Mucosa of descending colon (tissue), 3 donors: ENCODE data around the gene FBXO45. TPM values are rescaled to one million over a fixed set of nuclear protein-coding genes. Genes with fewer than 3 reads are reported as not detected.

Experiments used
- ATAC-seq: fragments of 200-7000 bp; cut with Tn5 transposase; one replicate; pipeline ENCODE4 v1.9.1; 2020; ENCODE audit warnings: mild to moderate bottlenecking, moderate library complexity
- DNase-seq, 3 donors: peaks; one replicate each; pipeline ENCODE4 v3.0.0-alpha.2; 2020
- H3K36me3 ChIP-seq: fragments of 200-600 bp; one replicate; pipeline ENCODE4 v1.8.0; 2021; ENCODE audit warnings: low read depth, mild to moderate bottlenecking
- H3K4me1 ChIP-seq: fragments of 200-600 bp; one replicate; pipeline ENCODE4 v1.8.0; 2021; ENCODE audit warnings: low read depth, mild to moderate bottlenecking
- H3K4me3 ChIP-seq: fragments of 200-600 bp; one replicate; pipeline ENCODE4 v1.8.0; 2021; ENCODE audit warnings: mild to moderate bottlenecking
- H3K9me3 ChIP-seq: fragments of 200-600 bp; one replicate; pipeline ENCODE4 v1.8.0; 2021; ENCODE audit warnings: mild to moderate bottlenecking
- intact Hi-C, 2 donors: fragments of 100-400 bp; cut with DNase I in 1 of 2; cut with micrococcal nuclease in 1 of 2; formaldehyde crosslinking; loops; one replicate each; pipeline versions ENCODE4 v1.11.0 to v1.11.1; 2022; cut with DNase I, micrococcal nuclease
- total RNA-seq, 3 donors: library from RNA; stranded (reverse); fragmentation: NEBNext Ultra II Directional in 2 of 3; extraction: Animal tissue kit (Norgen Biotek cat#: 25700) in 2 of 3; gene quantifications; one replicate each; pipeline versions ENCODE4 v1.2.1 to v1.2.4, GENCODE V29; 2021 to 2023
- TF ChIP-seq, protein P1 (sequence below): fragments of 200-600 bp; IDR thresholded peaks from one replicate; pipeline ENCODE4 v1.8.0; 2022; ENCODE audit warnings: antibody characterized with exemption, mild to moderate bottlenecking
- donor health status: DM: no; HTN: no; CAD: no; lungs with moderate emphysema.
- donor health status: DM: no; HTN: no; CAD: no.
- donor health status: DM: no; HTN: yes; CAD: no.

Gene FBXO45
- total RNA-seq, 3 donors from 2014 or later, result 7.5 to 12.7 (median 9.9) TPM

DNA sequence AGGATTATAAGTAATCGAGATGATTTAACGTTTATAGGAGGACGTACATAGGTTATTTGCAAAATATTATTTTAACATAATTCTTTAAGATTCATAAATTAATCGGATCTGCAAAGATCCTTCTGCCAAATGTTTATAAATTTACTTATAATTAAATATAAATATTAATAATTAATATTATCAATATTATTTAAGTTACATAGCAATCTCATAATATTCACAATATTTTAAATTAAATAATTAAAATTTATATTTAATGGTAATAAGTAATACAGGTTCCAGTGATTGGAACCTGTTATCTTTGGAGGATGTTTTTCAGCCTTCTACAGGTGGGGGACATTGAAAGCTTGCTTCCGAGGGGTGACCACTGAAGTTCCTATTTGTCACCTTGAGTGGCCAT, 16.2 kb upstream of the FBXO45 start:
- Histone ChIP-seq H3K36me3 (no peaks in the 10 kb centered on the region), H3K4me3 (no peak overlapping the region), H3K4me1 (no peaks in the 10 kb centered on the region), H3K9me3 (peaks cover 16% of the 10 kb centered on the region)
- TF ChIP-seq, protein P1, sequence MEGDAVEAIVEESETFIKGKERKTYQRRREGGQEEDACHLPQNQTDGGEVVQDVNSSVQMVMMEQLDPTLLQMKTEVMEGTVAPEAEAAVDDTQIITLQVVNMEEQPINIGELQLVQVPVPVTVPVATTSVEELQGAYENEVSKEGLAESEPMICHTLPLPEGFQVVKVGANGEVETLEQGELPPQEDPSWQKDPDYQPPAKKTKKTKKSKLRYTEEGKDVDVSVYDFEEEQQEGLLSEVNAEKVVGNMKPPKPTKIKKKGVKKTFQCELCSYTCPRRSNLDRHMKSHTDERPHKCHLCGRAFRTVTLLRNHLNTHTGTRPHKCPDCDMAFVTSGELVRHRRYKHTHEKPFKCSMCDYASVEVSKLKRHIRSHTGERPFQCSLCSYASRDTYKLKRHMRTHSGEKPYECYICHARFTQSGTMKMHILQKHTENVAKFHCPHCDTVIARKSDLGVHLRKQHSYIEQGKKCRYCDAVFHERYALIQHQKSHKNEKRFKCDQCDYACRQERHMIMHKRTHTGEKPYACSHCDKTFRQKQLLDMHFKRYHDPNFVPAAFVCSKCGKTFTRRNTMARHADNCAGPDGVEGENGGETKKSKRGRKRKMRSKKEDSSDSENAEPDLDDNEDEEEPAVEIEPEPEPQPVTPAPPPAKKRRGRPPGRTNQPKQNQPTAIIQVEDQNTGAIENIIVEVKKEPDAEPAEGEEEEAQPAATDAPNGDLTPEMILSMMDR, result no peak
- DNase-seq, result no peak
- ATAC-seq, result no peak
- intact Hi-C loops, result no loop called here

DNA sequence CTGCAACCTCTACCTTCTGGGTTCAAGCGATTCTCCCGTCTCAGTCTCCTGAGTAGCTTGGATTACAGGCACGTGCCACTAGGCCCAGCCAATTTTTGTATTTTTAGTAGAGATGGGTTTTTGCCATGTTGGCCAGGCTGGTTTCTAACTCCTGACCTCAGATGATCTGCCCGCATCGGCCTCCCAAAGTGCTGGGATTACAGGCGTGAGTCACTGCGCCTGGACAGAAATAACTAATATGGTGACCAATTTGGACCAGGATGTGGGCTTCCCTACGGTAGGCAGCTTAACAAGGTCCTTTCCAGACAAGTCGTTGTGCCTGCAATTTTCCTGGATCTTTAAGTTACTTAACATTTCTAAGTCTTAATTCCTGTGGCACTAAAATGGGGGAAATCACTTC, 14.9 kb upstream of the FBXO45 start:
- Histone ChIP-seq H3K4me3 (no peak overlapping the region), H3K36me3 (no peaks in the 10 kb centered on the region), H3K4me1 (no peaks in the 10 kb centered on the region), H3K9me3 (peaks cover 16% of the 10 kb centered on the region)
- intact Hi-C loops, result no loop called here
- ATAC-seq, result no peak
- TF ChIP-seq, protein P1, result no peak
- no peak for DNase-seq

DNA sequence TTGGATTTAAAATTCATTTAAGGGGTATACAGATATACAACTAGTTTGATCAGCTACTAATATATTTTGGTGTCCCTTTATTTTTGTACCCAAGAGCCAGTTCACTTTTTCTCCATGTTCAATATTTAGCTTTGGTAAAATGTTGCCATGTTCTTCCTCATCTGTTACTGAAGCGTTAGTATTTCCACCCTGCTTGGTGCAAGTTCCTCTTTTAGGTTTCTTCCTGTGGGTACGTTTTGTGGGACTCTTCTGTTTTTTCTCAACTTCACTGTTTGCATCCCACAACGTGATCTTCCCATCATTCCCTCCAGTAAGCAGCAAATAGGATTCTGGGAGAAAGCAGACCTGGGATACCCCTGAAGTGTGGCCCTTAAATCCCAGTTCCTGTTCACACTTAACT, 14.3 kb upstream of the FBXO45 start:
- TF ChIP-seq, protein P1, result no peak
- intact Hi-C loops, result no loop called here
- Histone ChIP-seq H3K4me1 (no peaks in the 10 kb centered on the region), H3K9me3 (peaks cover 10% of the 10 kb centered on the region), H3K4me3 (no peak overlapping the region), H3K36me3 (no peaks in the 10 kb centered on the region)
- DNase-seq (no peak), ATAC-seq (no peak)

DNA sequence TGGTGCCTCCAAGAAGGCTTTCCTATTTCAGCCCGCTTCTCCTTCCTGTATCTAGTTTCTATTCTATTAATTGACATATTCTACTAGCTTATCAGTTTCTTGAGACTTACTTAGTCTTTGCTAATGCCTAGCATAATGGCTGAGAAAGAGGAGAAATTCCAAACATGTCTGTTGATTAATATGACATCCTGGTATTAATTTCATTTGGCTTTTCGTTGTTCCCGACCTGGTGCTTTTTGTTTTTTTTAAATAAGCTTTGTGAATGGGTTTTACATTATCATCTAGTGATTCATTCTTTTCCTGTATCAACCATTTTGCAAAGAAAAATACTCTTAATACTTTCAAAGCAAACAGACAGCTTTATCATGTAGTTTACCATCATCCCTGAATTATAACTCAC, 13.2 kb upstream of the FBXO45 start:
- no peaks in the 10 kb centered on the region for H3K36me3 ChIP-seq
- TF ChIP-seq, protein P1, result no peak
- intact Hi-C loops, result no loop called here

DNA sequence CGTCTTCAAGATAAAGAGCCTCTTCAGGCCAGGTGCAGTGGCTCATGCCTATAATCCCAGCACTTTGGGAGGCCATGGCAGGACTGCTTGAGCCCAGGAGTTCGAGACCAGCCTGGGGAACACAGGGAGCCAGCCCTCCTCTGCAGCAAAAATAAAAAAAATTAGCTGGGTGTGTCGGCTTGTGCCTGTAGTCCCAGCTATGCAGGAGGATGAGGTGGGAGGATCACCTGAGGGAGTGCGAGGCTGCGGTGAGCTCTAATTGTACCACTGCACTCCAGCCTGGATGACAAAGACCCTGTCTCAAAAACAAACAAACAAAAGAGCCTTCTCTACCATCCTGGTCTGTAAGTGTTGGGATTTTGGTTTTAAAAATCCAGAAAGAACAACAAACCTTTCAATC, 11.2 kb upstream of the FBXO45 start:
- DNase-seq (no peak), ATAC-seq (no peak)
- TF ChIP-seq, protein P1, result no peak
- no peaks in the 10 kb centered on the region for H3K36me3 ChIP-seq
- H3K9me3 ChIP-seq, result no peaks in the 10 kb centered on the region
- H3K4me1 ChIP-seq, result no peaks in the 10 kb centered on the region
- no peak overlapping the region for H3K4me3 ChIP-seq
- intact Hi-C loops, result no loop called here

More for the DNA sequence above, 13.2 kb upstream of the FBXO45 start:
- DNase-seq (no peak), ATAC-seq (no peak)
- H3K4me3 ChIP-seq, result no peak overlapping the region
- H3K9me3 ChIP-seq, result no peaks in the 10 kb centered on the region
- H3K4me1 ChIP-seq, result no peaks in the 10 kb centered on the region

DNA sequence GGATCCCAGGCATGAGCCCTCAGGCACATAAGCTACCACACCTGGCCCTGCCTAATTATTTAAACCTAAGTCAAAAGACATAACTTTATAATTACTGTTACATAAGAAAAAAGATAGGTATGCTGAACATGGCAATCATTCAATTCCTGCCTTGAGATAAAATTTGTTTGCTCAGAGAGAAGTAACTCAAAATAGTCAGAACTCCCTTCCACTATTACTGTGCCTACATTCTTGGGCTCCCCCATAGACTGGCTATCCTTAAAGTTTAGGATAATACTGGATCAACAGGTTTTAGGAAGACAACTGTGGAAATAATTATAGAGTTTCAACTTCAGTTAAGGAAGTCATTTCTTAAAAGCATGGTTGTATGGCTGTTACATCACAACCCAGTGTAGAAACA, 10.0 kb upstream of the FBXO45 start:
- TF ChIP-seq, protein P1, result no peak
- no peak for DNase-seq
- no peak for ATAC-seq
- Histone ChIP-seq H3K4me3 (no peak overlapping the region), H3K4me1 (no peaks in the 10 kb centered on the region), H3K9me3 (no peaks in the 10 kb centered on the region), H3K36me3 (no peaks in the 10 kb centered on the region)
- intact Hi-C loops, result no loop called here
